ENCODE data around the gene CALU. TPM values are rescaled to one million over a fixed set of nuclear protein-coding genes. Genes with fewer than 3 reads are reported as not detected.

The CALU gene
- total RNA-seq, 1 donor from 2014 or later: 395 TPM

GRCh38 chr7:128785738-128786137 lies 46.6 kb downstream of the CALU start:
- DNase-seq (ENCODE audit: low read depth): no peak

DNA sequence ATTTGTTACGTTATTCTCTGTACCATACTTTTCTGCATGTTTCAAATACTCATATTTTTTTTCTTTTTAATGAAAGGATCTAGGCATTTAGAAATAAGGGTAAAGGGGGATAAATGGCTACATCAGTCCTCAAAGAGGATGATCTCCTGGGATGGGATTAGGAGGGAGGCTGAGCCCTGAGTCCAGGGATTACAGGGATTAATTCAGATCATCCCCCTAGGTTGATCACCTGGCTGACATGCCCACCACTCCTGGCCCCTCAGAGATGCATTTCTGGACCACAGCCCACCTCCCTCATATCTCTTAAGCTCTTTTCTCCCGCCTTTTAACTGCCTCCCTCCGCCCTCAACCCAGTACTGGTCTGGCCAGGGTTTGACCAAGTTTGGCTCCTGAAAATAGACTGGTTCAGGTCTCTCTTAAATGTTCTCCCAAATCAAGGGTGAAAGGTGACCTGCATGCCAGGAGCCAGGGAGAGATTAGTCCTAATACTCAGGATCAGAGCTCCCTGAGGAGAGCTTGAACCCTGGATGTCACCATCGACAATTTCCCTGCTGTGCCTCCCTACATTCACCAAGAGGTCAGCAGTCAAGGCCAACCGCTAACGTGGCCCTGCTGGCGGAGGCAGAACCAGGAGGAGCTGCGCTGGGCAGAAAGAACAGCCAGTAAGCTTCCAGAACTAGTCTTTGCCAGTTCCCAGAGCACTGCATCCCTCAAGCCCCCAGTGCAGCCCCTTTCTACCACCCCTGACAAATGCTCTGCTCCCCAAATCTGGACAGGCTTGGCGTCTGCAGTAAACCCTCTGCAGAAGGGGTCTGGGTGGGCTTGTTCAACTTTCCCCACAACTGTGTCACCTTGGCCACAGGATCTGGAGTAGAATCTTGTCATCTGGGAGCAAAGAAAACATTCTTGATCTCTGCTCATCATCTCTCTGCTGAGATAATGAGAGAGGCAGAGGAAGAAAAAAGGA lies 49.6 kb downstream of the CALU start:
- no peak for DNase-seq (ENCODE audit: low read depth)

DNA sequence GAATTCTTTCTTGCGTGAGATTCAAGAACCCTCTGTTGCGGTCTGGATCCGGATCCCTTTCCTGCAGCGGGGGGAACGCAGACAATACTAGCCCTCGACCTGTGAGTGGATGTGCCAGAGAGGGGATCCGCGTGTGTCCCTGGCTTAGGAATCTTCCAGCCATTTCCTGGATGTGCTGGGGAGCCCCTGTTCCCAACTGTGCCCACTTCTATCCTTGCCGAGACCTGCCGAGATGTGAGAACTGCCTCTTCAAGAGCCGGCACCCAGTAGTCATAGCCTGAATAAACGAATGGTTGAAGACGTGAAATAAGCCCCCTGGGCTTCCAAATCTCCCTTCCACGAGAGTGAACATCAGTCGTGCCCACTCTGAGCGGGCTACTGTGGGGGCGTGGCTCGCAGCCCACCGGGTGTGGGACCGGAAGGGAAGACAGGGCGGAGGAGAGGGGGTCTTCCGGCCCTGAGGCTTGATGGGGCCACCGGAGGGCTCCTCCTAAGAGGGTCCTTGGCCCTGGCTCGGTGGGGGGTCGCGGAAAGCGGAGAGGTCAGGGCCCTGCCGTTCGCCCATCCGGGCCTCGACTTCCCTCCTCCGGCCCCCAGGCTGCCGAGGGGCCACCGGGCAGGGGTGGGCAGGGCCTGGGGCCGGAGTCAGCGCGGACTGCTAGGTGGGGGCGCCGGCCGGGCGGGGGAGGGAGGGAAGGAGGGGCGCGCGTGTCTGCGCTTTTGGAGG lies 51.3 kb downstream of the CALU start:
- no peak for DNase-seq (ENCODE audit: low read depth)

- DNase-seq (ENCODE audit: low read depth): no peak
These were observed 52.2 kb downstream of the CALU start, which contains the start of gene CCDC136 for GRCh38 chr7:128791121-128791971. TSS of gene CCDC136 (plus strand) at chr7:128791968. CDS start at chr7:128792412, 444 bp downstream.

DNA sequence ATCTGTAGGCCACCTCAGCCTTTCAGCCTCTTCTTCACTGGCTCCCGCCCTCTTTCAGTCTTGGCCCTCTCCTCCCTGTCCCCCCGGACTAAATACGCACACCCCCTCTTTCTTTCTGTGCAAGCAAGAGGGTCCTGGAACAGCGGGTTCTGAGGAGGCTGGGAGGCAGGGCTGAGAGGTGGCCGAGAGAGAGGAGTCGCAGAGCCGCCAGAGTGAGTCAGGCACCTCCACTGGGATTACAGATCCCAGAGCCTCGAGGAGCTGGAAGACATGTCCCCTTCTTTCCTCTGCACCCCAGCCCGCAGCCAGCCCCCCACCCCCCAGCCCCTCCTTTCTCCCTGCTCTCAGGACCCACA lies 52.8 kb downstream of the CALU start:
- DNase-seq (ENCODE audit: low read depth): no peak

GRCh38 chr7:128792471-128793180 lies 53.5 kb downstream of the CALU start:
- DNase-seq (ENCODE audit: low read depth): no peak

- no peak for DNase-seq (ENCODE audit: low read depth)
These were observed 54.0 kb downstream of the CALU start for GRCh38 chr7:128793181-128793547.

GRCh38 chr7:128794020-128794419 lies 54.9 kb downstream of the CALU start:
- no peak for DNase-seq (ENCODE audit: low read depth)

DNA sequence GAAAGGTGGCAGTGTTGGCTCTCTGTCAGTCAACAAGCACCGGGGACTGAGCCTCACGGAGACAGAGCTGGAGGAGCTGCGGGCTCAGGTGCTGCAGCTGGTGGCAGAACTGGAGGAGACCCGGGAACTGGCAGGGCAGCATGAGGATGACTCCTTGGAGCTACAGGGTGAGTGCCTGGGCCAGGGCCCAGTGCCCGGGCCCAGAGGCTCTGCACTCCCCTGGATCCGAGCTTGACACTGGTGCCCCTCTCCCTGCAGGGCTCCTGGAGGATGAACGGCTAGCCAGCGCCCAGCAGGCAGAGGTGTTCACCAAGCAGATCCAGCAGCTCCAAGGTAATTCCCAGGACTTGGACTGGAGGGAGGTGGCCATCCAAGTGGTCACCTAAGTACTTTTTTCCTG lies 55.3 kb downstream of the CALU start:
- no peak for DNase-seq (ENCODE audit: low read depth)

GRCh38 chr7:128795129-128795528 lies 56.0 kb downstream of the CALU start:
- DNase-seq (ENCODE audit: low read depth): no peak

DNA sequence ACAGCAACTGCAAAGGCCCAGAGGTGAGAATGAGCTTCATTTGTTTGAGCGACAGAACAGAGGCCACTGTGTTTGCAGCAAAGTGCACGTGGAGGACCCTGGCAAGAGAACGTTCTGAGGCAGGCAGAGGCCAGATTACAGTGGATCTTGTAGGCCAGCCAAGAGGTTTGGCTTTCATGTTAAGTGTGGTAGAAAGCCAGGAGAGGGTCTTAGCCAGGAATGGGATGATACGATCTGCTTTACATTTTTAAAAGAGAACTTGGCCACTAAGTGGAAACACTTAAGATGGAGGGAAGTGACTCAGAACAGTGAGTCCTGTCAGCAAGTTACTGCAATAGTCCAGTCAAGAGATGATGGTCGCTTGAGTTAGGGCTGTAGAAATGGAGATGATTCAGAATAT lies 57.2 kb downstream of the CALU start:
- DNase-seq (ENCODE audit: low read depth): no peak

DNA sequence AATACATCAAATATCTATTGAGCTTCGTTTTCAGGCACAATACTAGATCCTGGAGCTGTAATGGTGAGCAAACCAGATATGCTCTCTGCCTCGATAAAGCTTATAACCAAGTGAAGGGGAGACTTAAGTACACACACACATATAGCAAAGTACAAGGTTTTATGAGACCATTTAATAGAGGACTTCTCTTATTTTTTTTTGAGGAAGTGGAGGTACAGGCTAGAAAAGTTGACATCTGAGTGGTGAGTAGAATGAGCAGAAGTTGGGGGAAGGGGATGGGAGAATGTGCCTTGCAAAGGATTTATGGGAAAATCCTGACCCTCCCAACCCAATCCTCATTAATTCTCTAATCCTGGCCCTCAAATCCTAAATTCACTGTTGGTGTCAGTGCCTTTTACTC lies 60.3 kb downstream of the CALU start:
- DNase-seq (ENCODE audit: low read depth): no peak

GRCh38 chr7:128800567-128800966 lies 61.4 kb downstream of the CALU start:
- no peak for DNase-seq (ENCODE audit: low read depth)

DNA sequence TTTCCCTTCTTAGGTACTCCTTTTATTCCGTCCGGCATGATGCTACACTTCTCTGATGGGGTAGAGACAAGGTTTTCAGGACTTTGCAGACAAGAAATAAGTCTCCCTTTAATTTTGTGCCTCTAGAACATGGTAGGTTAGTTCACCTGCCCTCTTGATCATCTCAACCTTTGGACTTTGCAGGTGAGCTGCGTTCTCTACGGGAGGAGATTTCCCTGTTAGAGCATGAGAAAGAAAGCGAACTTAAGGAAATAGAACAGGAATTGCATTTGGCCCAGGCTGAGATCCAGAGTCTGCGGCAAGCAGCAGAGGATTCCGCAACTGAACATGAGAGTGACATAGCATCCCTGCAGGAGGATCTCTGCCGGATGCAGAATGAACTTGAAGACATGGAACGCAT lies 61.8 kb downstream of the CALU start:
- DNase-seq (ENCODE audit: low read depth): no peak

DNA sequence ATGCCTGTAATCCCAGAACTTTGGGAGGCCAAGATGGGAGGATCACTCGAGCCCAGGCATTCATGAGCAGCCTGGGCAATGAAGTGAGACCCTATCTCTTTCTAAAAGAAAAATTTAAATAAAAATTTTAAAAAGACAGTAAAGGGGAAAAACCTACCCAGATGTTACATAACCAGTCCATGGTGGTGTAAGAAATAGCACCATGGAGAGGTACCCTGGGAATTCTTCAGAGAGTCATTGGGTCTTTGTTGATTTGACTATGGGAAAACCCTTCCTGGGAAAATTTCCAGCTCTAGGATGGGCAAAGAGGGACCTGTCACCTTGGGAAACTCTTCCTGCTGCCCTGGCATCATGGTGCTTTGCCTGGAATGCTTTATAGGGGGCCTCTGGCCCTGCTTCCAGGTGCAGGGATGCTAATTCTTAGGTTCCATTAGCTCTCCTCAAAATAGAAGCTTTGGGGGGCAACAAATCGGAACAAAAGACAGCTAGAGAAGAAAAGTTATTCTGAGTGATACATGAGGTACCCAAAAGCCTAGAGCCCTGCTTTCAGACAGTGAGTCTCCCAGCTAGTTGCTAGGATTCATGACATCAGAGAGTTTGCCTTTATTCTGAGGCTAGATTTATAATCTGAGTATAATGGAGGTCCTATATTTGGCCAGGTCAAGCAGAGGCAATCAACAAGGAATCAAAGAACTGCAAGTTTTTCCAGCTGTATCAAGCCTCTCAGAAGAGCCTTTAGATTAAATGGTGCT lies 62.7 kb downstream of the CALU start:
- no peak for DNase-seq (ENCODE audit: low read depth)

DNA sequence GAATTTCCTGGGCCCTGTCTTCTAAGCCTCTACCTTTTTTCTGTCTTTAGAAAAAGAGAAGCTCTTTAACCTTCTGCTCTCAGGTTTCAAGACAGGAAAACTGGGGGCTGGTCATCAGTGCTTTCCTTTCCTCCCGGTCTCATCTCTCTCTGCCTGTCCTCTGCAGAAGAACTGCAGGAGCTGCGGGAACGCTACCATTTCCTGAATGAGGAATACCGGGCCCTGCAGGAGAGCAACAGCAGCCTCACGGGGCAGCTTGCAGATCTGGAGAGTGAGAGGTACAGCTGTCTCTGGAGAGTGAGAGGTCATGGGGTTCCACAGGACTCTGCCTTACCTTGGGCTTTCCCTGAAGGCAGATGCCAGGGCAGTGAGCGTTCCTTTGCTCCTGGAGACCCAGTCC lies 65.3 kb downstream of the CALU start:
- no peak for DNase-seq (ENCODE audit: low read depth)

- DNase-seq (ENCODE audit: low read depth): no peak
These were observed 66.1 kb downstream of the CALU start for GRCh38 chr7:128805225-128805624.

GRCh38 chr7:128807191-128807590 lies 68.0 kb downstream of the CALU start:
- DNase-seq (ENCODE audit: low read depth): no peak

- DNase-seq (ENCODE audit: low read depth): no peak
These were observed 70.2 kb downstream of the CALU start for GRCh38 chr7:128809363-128809762.

GRCh38 chr7:128810473-128810872 lies 71.3 kb downstream of the CALU start:
- no peak for DNase-seq (ENCODE audit: low read depth)

DNA sequence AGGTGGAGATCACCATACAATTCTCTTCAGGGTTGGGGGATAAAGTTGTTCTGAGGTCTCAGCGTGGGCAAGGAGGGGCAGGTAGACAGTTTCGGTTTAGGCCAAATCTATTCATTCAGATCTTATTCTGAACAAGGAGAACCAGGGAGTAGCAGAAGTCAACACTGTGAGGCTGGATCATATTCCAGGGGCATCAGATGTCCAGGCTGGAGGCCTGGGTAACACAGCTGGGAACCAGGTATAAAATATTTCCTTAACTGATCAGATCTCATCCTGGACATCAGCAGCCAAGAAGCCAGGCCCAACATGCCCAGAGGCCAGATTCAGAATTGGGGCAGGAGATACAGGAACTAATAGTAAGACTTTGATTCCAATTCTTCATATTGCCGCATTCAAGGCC lies 71.8 kb downstream of the CALU start:
- DNase-seq (ENCODE audit: low read depth): no peak

Measured in renal cortical epithelial cell (primary cell).